DND-41 (cell line): ENCODE data around the gene VSTM2A.

Experiments used
- EZH2 ChIP-seq: IDR thresholded peaks from 3 replicates; pipeline ENCODE4 v1.6.1; 2012; ENCODE audit warnings: borderline replicate concordance, low read depth, mild to moderate bottlenecking, moderate library complexity, low read length, inconsistent platforms; ENCODE audit not compliant: severe bottlenecking
- TF ChIP-seq, protein P1 (sequence below): IDR thresholded peaks from 2 replicates; pipeline ENCODE4 v1.5.1; 2012; ENCODE audit warnings: borderline replicate concordance, low read length, moderate library complexity, mild to moderate bottlenecking; ENCODE audit not compliant: poor library complexity, severe bottlenecking; ENCODE audit errors: extremely low read depth

DNA sequence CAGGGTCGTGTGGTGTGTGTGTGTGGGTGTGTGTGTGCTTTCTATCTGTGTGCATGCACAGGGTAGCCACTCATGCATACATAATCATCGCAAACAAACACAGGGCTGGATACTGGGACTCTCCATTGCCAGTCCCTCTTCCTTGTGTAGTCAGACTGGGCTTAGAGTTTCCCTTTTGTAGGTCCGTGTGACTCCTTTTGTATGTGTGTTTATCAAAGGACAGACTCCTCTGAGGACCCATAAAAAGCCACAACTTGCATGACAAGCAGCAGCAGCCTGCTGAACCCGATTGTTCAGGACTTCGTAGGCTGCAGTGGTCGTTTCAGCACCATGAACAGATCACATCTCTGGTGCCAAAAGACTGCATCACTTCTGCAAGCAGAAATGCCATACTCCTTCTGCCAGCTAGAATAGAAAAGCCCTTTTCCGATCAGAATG lies 895 bp downstream of the VSTM2A start:
- TF ChIP-seq, protein P1, sequence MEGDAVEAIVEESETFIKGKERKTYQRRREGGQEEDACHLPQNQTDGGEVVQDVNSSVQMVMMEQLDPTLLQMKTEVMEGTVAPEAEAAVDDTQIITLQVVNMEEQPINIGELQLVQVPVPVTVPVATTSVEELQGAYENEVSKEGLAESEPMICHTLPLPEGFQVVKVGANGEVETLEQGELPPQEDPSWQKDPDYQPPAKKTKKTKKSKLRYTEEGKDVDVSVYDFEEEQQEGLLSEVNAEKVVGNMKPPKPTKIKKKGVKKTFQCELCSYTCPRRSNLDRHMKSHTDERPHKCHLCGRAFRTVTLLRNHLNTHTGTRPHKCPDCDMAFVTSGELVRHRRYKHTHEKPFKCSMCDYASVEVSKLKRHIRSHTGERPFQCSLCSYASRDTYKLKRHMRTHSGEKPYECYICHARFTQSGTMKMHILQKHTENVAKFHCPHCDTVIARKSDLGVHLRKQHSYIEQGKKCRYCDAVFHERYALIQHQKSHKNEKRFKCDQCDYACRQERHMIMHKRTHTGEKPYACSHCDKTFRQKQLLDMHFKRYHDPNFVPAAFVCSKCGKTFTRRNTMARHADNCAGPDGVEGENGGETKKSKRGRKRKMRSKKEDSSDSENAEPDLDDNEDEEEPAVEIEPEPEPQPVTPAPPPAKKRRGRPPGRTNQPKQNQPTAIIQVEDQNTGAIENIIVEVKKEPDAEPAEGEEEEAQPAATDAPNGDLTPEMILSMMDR = no peak
- TF ChIP-seq EZH2 = no peak
